ENCODE results near the gene CHTF8. TPM values are rescaled to one million over a fixed set of nuclear protein-coding genes. Genes with fewer than 3 reads are reported as not detected.

CHTF8 gene
- total and polyA plus RNA-seq, 12 donors = 17.2 to 80.6 (median 53.6) TPM

GRCh38 chr16:69084289-69084688 lies 48.1 kb downstream of the CHTF8 start:
- Histone ChIP-seq H3K4me1 (peaks cover 0 to 26% (median 8%) of the 10 kb centered on the region in 9 donors), H3K36me3 (peaks cover 0 to 20% (median 0%) of the 10 kb centered on the region in 9 donors), H3K27ac (no peak overlapping the region), H3K27me3 (no peaks in the 10 kb centered on the region), H3K9me3 (no peaks in the 10 kb centered on the region), H3K4me3 (no peak overlapping the region)
- no peak for DNase-seq
- peak in 1 of 8 donors; percentile 37 for ATAC-seq
- intact Hi-C loops (cut with DNase I) = loop anchor here in 1 of 10 donors (10.0 kb wide), 1 partner anchor 109 kb away; no protein-coding TSS in a partner anchor
- WGBS, 2 donors = 17 to 30% methylated on average over 2 of the region's 2 CpGs
- TF ChIP-seq CTCF (IDR thresholded peaks at IDR 0.05) = no peak

GRCh38 chr16:69083306-69083941 lies 49.0 kb downstream of the CHTF8 start:
- peak in 4 of 9 donors; percentile 9 to 30 (median 18) for TF ChIP-seq CTCF (IDR thresholded peaks at IDR 0.05)

GRCh38 chr16:69079697-69080096 lies 52.7 kb downstream of the CHTF8 start:
- TF ChIP-seq CTCF (IDR thresholded peaks at IDR 0.05) = no peak
- Histone ChIP-seq H3K4me1 (peaks cover 0 to 9% (median 0%) of the 10 kb centered on the region in 9 donors), H3K27ac (no peak overlapping the region), H3K9me3 (no peaks in the 10 kb centered on the region), H3K27me3 (no peaks in the 10 kb centered on the region), H3K4me3 (no peak overlapping the region), H3K36me3 (peaks cover 0 to 12% (median 0%) of the 10 kb centered on the region in 9 donors)
- intact Hi-C loops (cut with DNase I) = loop anchor here in 1 of 10 donors (10.0 kb wide), 1 partner anchor 105 kb away; no protein-coding TSS in a partner anchor
- WGBS, 2 donors = 99 to 100% methylated on average over 2 of the region's 2 CpGs
- ATAC-seq (no peak), DNase-seq (no peak)

More at GRCh38 chr16:69083306-69083941, 49.0 kb downstream of the CHTF8 start:
- Histone ChIP-seq H3K36me3 (peaks cover 0 to 20% (median 0%) of the 10 kb centered on the region in 9 donors), H3K9me3 (no peaks in the 10 kb centered on the region), H3K4me1 (peaks cover 0 to 20% (median 0%) of the 10 kb centered on the region in 9 donors), H3K27ac (no peak overlapping the region), H3K27me3 (no peaks in the 10 kb centered on the region), H3K4me3 (no peak overlapping the region)
- DNase-seq (no peak), ATAC-seq (no peak)
- WGBS, 2 donors = 92 to 94% methylated on average over 16 of the region's 16 CpGs
- intact Hi-C loops (cut with DNase I) = loop anchor here in 1 of 10 donors (10.0 kb wide), 1 partner anchor 109 kb away; no protein-coding TSS in a partner anchor

- intact Hi-C loops (cut with DNase I) = no loop called here
- H3K9me3 ChIP-seq = no peaks in the 10 kb centered on the region
- peaks cover 0 to 3% (median 0%) of the 10 kb centered on the region in 9 donors for H3K4me1 ChIP-seq
- TF ChIP-seq CTCF (IDR thresholded peaks at IDR 0.05) = no peak
- DNase-seq (no peak), ATAC-seq (no peak)
- no peak overlapping the region for H3K4me3 ChIP-seq
- 79 to 86% methylated on average over 7 of the region's 7 CpGs for WGBS, 2 donors
- no peaks in the 10 kb centered on the region for H3K36me3 ChIP-seq
- no peaks in the 10 kb centered on the region for H3K27me3 ChIP-seq
- H3K27ac ChIP-seq = no peak overlapping the region
Measured at GRCh38 chr16:69078073-69078472, 54.3 kb downstream of the CHTF8 start.
